GM18517 (cell line): ENCODE data around the gene OR1S2.
"Not testable (repeated sequence)": the region's sequence is repeated elsewhere in the genome, so short reads cannot be mapped to it uniquely, and the experiment has no call there.

Experiments
- ATAC-seq: cut with Tn5 transposase; IDR thresholded peaks from one replicate; pipeline ENCODE4 v1.9.1; 2021; ENCODE audit warnings: mild to moderate bottlenecking, moderate library complexity; ENCODE audit not compliant: unreplicated experiment

OR1S2 gene, protein sequence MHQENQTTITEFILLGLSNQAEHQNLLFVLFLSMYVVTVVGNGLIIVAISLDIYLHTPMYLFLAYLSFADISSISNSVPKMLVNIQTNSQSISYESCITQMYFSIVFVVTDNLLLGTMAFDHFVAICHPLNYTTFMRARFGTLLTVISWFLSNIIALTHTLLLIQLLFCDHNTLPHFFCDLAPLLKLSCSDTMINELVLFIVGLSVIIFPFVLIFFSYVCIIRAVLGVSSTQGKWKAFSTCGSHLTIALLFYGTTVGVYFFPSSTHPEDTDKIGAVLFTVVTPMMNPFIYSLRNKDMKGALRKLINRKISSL

DNA sequence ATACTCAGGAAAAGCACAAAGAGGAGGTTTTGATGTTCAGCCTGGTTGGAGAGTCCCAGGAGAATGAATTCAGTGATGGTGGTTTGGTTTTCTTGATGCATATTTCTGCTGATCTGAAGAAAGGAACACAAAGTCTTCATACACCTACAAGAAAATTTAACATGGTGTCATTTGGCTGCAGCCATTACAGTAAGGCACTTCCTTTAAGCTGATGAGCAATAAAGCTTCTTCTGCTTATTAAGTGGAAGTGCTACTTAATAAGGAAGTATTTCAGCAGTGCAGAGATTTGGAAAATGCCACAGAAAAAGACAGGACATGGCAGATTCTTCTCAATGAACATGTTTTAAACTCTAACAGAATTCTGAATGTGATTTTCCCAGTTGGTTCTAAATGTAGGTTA is at the start of gene OR1S2:
Gene OR1S2, minus strand, starts transcription at position 101 of the 400 bp plus-strand sequence. Its CDS starts 0 bp downstream, at position 101.
- no peak for ATAC-seq

- no peak for ATAC-seq
Observed at GRCh38 chr11:58243954-58244353, 40.0 kb upstream of the OR1S2 start.

GRCh38 chr11:58227956-58228615 is 24.1 kb upstream of the OR1S2 start:
- no peak for ATAC-seq

GRCh38 chr11:58222721-58223120 is 18.8 kb upstream of the OR1S2 start:
- ATAC-seq, result no peak

- no peak for ATAC-seq
Observed at GRCh38 chr11:58216476-58216875, 12.5 kb upstream of the OR1S2 start.

DNA sequence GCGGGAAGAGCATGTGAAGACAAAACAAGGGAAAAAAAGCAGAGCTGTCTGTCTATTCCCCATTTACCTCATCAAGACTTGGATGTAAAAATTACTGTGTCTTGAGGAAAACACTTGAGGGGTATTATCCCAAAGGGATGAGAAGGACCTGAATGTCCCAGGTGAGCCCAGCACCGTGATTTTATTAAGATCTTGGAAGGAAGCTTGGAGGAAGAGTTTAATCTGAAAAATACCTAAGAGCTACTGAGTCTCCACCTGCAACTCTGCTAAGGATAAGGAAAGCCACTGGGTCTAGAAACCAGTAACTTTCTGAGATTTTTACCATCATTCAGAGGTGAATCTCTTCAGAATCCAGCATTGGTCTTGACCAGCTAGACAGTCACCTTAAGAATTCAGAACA is 8.5 kb upstream of the OR1S2 start, which contains the start of gene OR1S1:
Gene OR1S1, plus strand, starts transcription at position 301 of the 400 bp plus-strand sequence.
- ATAC-seq, result not testable (repeated sequence)

DNA sequence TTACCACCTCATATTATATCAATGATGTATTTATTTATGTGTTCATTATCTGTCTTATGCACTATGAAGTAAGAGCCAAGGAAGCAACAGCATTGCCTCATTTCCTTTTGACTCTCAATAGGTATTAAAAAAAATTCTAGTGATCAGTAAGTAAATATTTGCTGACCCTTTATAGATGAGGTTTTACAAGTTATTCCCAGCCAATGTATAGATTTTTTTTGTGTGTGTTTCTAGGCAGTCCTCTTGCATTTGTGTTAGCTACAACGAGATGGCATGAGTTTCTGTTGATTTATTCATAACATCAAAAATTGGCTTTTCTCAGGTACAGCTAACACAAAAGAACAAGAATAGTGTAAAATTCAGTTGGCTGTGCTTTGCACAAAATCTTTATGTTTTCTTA is 4.7 kb downstream of the OR1S2 start:
- no peak for ATAC-seq

- no peak for ATAC-seq
Observed at GRCh38 chr11:58195939-58196338, 8.0 kb downstream of the OR1S2 start.

DNA sequence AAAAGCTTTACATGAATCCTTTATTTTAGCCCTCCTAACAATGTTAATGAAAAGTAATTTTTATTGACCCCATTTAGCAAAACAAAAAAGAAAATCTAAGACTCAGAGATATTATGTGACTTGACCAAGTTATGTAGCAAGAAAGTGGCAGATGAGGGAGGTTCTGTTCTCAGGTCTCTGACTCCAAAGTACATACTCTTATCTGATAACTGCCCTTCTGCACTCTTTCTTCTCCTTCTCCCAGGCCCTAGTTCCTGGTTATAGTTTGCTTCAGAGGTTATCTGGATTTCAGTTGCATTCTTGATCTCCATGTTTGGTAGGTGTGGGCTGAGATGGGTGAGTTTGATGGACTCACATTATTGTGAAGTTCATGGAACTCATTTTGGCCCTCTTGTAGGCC is 10.6 kb downstream of the OR1S2 start:
- no peak for ATAC-seq

- no peak for ATAC-seq
Observed at GRCh38 chr11:58192229-58192628, 11.7 kb downstream of the OR1S2 start.

DNA sequence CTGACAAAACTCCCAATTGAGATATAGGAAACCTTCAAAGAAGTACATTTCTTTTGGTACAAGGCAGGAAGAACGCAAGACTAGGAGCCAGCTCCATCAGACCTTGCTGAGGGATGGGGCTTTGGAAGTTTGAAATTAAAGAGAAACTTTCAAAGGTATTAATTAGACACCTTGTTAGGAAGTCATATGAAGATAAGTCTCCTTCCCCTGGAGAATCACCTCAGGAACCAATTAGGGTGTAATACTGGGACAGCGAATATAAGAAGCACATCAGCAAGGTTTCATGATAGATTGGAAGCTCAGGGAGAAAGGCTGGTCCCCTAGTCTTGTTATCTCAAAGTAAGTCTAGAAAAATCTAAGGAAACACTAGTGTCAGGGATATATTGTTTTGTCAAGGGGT is 15.2 kb downstream of the OR1S2 start, which contains the start of gene OR9Q2:
Gene OR9Q2, plus strand, starts transcription at position 301 of the 400 bp plus-strand sequence. CDS start 1,421 bp downstream, outside the sequence.
- ATAC-seq, result no peak

- ATAC-seq, result no peak
Observed at GRCh38 chr11:58186938-58187337, 17.0 kb downstream of the OR1S2 start.

- no peak for ATAC-seq
Observed at GRCh38 chr11:58179648-58180047, 24.3 kb downstream of the OR1S2 start.

DNA sequence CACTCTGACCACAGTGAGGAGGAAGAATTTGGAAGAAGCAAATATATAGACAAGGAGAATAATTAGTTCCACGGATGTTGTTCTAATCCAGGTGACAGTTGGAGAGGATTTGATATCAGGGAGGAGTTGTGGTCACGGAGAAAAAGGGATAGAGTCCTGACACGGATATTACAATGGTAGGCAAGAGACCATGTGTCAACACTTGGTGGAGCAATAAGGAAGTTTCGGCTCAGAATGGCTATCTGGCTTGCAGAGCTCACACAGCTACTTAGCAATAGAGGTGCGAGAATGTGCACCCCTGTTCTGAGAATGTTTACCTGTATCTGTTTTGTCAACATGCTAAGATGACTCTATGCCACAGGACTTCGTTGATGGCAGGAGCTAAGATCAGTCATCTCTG is 25.5 kb downstream of the OR1S2 start:
- no peak for ATAC-seq

GRCh38 chr11:58177409-58178054 is 26.4 kb downstream of the OR1S2 start:
- ATAC-seq, result no peak

- ATAC-seq, result no peak
Observed at GRCh38 chr11:58165504-58166106, 38.3 kb downstream of the OR1S2 start.

DNA sequence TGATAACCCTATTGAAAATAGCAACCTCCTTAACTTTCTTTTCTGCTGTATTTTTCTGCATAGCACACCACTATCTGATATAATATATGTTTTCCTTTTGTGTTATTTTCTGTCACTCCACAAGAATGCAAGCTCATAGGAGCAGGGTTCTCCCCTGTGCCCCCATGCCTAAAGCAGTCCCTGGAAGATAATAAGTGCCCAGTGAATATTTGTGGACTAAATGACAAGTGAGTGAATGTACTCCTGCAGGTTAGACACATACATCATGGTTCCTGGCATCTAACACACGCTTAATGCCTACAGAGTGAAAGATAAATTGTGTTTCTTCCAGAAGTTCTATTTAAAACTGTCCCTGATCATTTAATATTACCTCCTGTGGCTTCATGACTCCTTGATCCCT is 39.0 kb downstream of the OR1S2 start:
- ATAC-seq, result no peak

- ATAC-seq, result no peak
Observed at GRCh38 chr11:58164389-58164788, 39.6 kb downstream of the OR1S2 start.
